SH-SY5Y (cell line): Measurements from ENCODE around the gene BRI3BP.

Experiments used
- GATA2 ChIP-seq: IDR thresholded peaks from 2 replicates; pipeline ENCODE4 v1.6.1; 2011; ENCODE audit warnings: mild to moderate bottlenecking, low read depth, low read length
- GATA3 ChIP-seq: IDR thresholded peaks from 2 replicates; pipeline ENCODE4 v1.6.1; 2011; ENCODE audit warnings: low read depth, mild to moderate bottlenecking, low read length, moderate library complexity

DNA sequence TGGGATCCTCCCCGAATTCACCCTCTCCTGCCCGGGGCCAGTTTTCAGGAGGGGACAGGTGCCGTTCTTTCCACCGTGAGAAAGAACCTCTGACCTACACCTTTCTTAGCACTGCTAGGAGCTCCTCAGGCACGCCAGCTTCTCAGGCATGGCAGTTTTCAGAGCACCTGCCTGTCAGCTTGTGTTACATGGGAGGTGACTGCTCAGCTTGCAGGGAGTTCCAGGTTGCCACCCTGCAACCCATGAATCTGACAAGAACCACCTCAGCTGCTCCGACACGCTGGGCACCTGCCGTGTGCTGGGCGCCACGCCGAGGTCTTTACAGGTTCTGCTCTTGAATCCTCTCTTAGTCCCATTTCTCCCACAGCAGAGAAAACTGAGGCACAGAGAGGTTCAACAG is 12.9 kb downstream of the BRI3BP start:
- no peak for TF ChIP-seq GATA2
- no peak for TF ChIP-seq GATA3
